GM21576 (cell line): Measurements from ENCODE around the gene PPM1L.

ENCODE experiments used
- ATAC-seq: cut with Tn5 transposase; IDR thresholded peaks from one replicate; pipeline ENCODE4 v1.9.1; 2021; ENCODE audit warnings: mild to moderate bottlenecking, moderate library complexity; ENCODE audit not compliant: unreplicated experiment

PPM1L gene

DNA sequence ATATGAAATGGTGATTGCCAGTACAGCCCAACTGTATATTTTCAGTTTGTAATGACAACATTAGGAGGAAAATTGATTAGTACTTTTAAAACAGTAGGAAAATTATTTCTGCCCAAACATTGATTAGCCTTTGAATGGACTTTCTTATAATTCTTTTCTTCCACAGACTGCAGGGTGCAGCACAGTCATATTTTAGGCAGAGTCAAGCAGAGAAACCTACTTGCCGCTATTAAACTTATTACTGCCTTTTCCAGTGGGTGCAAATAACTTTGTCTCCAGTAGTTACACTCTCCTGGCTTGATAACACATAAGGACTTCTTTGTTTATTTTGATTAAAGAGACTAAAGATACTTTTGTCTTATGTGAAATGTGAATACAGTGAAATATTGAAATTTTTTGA is 85.4 kb downstream of the PPM1L start:
- no peak for ATAC-seq

DNA sequence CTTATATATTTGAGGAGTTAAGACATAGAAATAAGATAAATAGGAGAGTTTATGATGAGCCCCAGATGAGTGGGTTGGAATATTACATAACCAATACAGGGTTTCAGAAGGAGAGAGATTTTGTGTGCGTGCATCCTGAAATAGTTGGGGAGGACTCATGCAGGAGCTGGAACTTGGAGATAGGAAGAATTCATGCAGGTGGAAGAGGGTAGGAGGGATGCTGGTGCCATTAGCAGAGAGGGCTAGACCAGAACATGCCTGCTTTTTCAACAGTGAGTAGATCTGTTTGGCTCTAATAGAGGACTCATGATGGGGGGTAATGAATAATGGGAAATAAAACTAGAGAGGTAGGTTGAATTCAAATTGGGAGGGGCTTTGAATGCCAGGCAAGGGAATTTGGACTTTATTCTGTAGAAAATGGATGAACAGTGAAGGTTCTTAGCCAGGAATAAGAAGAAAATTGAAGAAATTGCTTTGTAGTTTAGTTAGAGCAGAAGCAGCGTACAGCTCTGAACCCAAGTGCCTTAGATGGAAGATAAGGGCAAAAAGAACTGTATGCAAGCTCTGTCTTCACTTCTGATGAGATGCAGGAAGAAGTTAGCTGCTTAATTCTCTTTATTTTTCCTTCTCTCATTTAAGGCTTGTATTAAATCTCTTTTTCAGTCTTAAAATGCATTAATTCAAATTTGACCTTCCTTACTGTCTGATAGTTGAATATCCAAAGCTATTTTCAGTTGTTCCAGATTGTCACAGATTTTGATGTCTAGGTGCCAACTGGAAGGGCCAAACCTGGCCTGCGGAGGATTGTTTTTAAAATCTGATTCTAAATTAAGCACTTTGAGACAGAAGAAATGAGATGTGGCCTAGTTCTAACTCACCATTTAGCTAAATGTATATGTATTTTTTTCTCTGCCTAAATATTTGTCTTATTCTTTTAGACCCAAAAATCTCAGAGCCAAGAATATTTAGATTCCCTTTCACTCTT is 86.3 kb downstream of the PPM1L start:
- ATAC-seq, result no peak

DNA sequence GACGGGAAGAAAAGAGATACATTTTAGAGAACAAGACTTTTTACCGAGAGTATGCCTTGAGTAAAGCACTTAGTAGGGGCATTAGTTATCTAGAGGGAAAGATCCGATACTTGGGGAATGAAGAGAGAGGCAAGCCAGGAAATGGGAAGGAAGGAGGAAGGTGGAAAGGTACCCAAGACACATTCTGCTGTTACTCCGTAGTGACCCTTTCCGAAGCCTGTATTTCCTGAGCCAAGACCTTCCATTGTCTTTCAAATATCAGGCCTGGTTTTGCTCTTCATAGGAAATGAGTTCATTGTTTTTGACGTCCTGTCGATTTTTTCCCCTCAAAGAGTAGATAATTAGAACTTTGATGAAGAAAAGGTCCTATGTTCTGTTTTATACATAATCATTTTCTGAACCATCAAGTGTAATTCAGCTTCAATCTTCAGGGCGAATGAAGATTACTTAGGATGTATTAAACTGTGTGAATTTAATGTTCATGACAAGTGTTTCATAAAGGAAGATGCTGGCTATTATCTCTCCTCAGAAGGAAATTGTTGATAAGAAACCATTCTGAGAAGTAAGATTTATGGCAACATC is 95.7 kb downstream of the PPM1L start:
- ATAC-seq, result no peak

DNA sequence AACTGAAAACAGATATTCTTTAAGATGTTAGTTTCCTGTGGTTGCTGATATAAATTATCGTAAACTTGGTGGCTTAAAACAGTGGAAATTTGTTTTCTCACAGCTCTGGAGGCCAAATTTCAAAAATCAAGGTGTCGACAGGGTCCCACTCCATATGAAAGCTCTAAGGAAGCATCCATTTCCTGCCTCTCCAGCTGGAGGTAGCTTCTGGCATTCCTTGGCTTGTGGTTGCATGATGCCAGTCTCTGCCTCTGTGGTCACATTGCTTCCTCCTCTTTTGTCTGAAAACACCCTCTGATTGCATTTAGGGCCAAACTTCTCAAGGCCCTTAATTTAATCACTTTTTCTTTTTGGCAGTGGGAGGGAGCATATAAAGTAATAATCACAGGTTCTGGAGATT is 96.8 kb downstream of the PPM1L start:
- ATAC-seq, result no peak

DNA sequence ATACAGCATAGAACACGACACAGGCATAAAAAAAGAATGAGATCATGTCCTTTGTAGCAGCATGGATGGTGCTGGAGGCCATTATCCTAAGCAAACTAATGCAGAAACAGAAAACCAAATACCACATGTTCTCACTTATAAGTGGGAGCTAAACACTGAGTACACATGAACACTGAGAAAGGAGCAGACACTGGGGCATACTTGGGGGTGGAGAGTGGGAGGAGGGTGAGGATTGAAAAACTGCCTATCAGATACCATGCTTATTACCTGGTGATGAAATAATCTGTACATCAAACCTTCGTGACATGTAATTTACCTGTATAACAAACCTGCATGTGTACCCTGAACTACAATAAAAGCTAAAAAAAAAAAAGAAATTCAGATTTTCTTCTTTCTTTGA is 100.4 kb downstream of the PPM1L start:
- ATAC-seq, result no peak

DNA sequence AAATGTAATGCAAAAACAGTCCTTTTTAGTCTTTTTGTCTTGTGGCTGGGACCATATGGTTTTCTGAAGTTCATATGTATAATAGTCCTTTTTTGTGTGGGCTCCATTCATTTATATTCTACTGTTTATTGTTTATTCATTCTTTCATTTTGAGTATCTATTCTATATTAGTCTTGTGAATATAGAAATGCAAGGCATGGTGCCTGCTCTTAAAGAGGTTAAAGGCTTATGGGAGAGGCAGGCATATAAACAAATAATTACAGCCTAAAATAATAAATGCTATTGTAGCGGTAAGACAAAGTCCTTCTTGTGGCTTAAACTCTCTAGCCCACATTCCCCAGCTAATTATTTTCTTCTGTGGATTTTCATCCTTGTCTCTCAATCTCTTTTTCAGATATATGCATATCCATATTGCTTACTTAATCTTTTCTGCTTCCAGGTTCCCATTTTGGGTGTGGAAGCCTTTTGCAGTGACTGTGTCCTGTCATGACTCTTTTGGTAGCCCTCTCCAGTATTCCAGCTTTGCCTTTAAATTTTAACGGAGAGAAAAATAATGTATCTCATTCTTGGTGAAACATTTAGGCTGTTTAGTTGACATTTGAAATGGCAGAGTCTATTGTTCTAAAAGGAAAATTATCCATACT is 101.6 kb downstream of the PPM1L start:
- ATAC-seq, result no peak

DNA sequence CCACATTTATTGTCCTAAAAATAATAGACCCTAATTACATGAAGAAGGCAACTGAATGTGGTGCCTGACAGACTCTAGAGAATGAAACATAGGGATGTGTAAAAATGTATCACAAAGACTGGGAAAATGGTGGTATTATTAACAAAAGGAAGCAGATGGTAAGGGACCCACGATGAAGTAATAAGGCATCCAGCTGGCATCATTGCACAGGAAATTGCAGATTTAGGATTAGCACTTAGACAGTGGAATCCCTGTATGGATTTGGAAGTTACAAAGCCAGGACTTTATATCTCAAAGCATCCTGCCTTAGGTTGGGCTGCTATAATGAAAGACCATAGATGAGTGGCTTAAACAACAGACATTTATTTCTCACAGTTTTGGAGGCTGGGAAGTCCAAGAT is 104.3 kb downstream of the PPM1L start:
- ATAC-seq, result no peak

DNA sequence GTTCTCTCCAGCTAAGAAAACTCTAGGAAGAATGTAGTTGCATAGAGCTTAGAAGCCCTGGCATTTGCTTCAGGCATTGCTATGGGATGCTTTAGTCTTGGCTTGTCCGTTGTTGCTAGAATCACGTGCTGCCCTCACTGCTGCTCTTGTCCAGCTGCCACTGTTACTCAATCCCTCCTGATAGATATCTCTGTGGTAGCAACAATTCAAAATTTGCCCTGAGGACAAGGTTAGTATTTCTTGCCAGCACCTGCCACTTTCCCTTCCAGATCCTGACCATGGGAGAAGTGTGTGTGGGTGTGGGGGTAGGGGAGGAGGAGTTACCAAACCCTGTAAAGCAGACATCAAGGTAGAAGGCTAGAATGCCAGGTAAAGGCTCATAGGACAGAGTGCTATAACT is 113.8 kb downstream of the PPM1L start:
- ATAC-seq, result no peak

DNA sequence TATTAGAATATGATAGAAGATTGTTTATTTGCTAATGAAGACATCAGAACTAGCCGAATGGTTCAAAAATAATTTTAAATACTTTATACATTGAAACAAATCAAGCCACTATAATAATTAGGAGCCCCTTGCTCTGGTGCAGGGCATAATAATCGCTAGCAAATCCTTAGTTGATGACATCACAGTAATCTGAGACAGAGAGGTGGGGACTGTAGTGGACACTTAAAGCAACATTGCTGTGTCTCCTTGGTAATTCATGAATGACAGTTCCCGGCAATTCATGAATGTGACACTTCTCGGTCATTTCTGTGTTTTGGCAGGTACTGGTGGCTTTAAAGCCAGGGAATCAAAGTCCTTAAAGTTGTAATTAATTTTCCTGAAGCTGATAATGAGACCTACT is 114.3 kb downstream of the PPM1L start:
- ATAC-seq, result no peak

DNA sequence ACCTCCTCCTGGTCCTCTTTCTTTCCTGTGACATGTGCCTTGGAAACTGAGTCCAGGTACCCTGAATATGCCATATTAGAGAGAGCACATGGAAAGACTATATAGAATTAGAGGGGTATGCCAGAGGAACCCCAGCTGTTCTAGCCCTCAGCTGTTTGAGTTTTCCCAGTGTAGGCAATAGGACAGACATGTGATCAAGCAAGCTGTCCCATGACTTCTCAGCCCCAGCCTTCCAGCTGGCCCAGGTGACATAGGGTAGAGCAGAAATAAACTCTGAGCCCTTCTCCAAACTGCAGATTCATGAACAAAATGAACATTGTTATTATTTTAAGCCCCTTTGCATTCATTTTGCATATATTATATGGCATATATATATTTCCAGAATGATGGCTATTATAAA is 118.7 kb downstream of the PPM1L start:
- ATAC-seq, result no peak

DNA sequence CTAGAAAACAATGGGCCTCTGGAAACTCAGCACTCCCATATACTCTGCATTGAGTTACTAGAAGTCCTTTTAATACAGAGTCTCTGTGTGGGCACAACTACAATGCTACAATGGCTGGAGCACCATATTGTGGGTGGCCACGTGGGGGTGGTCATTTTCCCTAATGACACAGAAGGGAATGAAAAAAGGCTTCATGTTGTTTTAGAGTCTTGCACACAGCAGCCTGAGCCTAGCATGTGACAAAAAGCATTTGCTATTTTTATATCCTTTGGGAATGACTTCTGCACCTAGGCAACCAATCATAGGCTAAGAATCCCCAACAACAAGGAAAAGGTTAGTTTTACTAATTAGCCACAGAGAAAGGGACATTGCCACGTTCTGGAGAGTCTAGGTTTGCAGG is 120.6 kb downstream of the PPM1L start:
- ATAC-seq, result no peak

DNA sequence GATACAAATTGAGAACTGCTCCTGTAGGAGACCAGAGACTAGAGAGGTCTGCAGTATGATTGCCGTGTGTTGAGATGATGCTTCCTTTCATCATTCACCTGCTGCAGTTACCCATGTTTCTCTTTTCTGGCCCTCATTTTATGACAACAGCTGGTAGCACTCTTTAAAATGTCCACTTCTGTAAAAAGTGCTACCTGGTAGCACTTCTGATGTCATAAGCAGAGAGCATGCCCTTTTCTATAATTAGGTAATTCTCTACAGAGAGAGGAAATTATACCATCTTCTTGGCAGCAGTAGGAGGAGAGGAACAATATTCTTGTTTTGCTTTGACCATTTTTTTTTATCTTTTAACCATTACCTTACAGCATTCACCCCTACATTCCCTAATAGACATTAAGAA is 123.8 kb downstream of the PPM1L start:
- ATAC-seq, result no peak

DNA sequence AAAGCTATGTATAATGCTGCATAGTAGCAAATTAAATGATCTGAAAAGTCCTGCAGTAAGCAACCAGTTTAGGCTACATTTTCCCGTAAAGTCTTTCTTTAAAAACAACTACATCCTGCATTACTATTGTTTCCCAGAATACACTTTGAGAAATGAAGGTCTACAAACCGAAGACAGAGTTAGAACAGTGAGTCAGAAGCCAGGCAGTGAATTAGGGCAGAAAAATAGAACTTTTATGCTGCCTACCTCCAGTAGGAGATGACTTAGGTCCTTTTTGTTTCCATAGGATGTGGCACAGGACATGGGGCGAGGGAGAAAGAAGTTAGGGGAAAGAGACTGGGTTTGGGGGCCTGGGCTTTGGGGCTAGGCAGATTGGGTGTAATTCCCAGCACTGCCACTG is 127.3 kb downstream of the PPM1L start:
- ATAC-seq, result no peak

DNA sequence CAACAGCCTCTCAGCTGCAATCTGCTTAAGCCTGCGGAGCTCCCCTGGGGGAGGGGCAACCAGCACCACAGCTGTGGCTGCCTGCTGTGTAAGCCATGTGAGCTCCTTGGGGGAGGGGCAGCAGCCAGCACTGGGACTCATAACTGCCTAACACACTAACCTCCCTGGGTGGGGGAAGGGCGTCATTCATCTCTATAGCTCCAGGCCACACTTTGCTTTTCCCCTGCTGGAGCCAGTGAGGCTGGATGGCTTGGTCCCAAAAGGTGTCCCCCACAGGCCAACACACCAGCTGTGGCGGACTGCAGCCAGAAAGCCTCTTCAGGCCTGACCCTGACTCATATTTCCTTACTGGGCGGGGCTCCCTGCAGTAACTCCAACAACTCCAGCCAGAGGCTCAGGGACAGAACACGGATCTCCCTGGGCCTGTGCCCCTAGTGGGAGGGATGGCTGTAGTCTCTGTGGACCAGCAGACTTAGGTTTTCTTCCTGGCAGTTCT is 129.8 kb downstream of the PPM1L start:
- ATAC-seq, result peak; percentile 36

DNA sequence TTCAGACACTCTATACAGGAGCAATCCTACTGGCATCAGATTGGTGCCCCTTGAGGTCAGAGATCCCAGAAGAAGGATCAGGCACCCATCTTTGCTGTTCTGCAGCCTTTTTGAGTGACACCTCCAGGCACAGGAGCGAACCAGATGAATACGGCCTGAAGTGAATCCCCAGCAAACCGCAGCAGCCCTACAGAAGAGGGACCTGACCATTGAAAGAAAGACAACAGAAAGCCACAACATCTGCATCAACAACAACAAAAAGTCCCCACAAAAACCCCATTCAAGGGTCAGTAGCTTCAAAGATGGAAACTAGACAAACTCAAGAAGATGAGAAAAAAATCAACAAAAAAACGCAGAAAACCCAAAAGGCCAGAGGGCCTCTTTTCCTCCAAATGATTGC is 130.4 kb downstream of the PPM1L start:
- peak; percentile 83 for ATAC-seq

DNA sequence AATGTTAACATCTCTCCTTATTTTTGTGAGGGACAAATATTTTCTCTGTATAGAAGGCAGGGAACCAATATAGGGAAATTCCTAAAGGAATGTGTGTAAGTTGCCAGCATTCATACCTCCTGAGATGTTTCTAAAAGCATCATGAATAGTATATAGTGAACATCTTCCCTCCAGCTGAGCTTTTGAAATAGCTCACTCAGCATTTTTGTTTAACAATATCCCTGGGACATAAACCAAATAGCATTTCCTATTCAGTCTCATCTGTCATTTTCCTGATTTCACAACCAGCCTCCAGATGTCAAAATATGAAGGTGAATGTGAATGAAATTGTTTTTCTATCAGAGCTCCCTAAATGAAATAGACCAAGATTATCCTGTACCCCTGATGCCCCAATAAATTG is 137.2 kb downstream of the PPM1L start:
- ATAC-seq, result no peak

DNA sequence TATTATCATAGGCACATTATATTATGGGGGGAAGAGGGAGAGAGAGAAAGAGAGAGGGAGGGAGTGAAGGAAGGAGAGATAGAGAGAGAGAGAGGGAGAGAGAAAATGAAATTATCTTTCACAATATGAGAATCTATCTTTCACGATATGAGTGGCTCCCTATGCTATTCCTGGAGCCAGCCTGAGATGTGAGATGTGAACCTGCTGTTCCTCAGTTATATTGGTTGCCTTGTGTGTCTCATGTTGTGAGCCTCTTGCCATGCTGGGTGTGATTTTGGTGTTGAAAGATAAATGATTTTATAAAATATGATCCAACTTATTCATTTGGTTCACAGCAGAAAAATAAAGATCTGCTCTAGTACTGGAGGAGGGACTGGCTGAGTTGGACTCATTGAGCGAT is 148.7 kb downstream of the PPM1L start:
- no peak for ATAC-seq

DNA sequence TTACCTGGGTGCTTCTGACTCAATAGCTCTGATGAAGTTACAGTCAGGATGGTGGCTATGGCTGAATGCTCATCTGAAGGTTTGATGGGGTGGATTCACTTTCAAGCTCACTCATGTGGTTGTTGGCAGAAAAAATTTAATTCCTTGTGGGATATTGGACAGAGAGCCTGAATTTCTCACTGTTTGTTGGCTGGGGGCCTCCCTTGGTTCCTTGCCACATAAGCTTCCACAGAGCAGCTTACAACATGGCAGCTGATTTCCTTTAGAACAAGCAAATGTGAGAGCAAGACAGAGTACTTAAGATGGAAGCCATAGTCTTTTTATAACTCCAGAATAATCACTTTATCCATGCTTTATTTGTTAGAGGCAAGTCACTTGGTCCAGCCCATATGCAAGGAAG is 150.6 kb downstream of the PPM1L start:
- no peak for ATAC-seq

DNA sequence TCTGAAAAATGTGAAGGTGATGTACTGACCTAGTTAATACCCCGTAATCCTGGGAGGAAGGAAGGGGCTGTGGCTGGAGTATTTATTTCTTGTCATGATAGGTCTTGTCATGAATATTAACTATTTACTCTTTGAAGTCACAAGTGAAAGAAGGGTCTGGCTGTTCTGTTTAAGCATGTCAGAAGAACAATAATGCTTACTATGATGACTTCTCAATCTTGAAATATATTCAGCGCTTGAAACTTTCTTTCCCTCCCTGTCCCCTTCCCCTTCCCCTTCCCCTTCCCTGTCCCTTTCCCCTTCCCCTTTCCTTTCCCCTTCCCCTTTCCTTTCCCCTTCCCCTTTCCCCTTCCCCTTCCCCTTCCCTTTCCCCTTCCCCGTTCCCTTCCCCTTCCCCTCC is 153.9 kb downstream of the PPM1L start:
- no peak for ATAC-seq

DNA sequence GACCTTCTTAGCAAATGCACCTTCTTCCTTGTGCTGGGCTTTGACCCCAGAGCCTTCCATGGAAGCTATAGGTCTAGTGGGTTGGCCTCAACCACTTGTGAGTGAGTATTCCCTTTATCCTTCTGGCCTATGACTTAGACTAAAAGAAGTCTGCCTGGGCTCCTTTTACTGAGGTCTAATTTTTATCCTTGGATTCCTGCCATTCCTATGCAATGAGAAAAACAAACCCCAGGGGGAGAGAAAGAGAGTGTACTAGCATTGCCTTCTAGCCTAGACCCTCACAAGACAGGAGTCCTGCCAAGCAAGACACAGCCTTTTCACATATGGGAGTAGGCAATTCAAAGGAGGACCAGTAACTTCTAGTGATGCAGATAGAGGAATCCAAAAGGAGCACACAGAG is 155.4 kb downstream of the PPM1L start:
- no peak for ATAC-seq

DNA sequence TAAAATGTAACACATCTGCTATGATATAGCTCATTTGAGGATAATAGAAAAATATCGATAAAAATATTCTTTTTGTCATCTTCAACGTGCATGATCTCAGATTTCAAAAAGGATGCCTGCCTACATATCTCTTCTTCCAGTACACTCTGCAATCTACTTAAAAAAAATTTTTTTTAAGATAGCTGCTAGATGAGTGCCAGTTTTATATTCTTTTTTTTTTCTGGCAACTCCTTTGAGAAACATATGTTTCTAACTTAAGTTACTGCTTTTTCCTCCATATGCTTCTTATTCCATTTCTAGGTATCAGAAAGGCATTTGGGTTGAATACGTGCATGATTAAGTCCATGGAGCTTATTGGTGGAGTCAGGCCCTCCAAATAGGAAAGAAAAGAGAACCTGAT is 160.4 kb downstream of the PPM1L start:
- ATAC-seq, result no peak

DNA sequence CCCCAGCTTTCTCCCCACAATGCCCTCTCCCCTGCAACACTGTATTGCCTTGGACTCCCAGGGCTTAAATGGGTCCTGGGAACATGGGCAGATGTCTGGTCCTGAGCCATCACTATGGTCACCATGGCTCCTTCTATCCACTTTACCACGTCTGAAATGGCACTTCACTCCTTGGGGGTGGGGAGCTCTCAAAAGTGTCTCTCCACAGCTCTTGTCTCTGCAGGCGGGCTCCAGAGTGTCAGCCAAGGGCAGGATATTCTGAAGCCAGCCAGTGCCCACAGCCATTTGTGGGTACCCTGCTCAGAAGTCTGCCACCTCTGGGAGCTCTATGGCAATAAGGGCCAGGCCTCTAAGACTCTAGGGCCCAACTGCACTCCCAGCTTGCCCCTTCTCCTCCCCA is 163.9 kb downstream of the PPM1L start:
- ATAC-seq, result no peak
